Right lung (tissue), 5 donors: ENCODE results near the gene FAM241B. TPM values are rescaled to one million over a fixed set of nuclear protein-coding genes. Genes with fewer than 3 reads are reported as not detected.

Experiments used
- DNase-seq, 2 donors: peaks; one replicate each; pipeline ENCODE4 v3.0.0-alpha.2; 2013
- polyA plus RNA-seq, 5 donors: library from polyadenylated mRNA; unstranded; fragments of 120-200 nt; gene quantifications; one replicate each; pipeline versions ENCODE4 v1.2.1 to v1.2.3, GENCODE V29; 2013; ENCODE audit warnings: inconsistent platforms in 1 of 5, low replicate concordance in 1 of 5; ENCODE audit not compliant: insufficient read length in 5 of 5, insufficient read depth in 1 of 5

Gene FAM241B
- polyA plus RNA-seq, 5 donors = 6.8 to 8.9 (median 7.4) TPM

- DNase-seq = no peak
These were observed 33.4 kb downstream of the FAM241B start for GRCh38 chr10:69663369-69663947.

DNA sequence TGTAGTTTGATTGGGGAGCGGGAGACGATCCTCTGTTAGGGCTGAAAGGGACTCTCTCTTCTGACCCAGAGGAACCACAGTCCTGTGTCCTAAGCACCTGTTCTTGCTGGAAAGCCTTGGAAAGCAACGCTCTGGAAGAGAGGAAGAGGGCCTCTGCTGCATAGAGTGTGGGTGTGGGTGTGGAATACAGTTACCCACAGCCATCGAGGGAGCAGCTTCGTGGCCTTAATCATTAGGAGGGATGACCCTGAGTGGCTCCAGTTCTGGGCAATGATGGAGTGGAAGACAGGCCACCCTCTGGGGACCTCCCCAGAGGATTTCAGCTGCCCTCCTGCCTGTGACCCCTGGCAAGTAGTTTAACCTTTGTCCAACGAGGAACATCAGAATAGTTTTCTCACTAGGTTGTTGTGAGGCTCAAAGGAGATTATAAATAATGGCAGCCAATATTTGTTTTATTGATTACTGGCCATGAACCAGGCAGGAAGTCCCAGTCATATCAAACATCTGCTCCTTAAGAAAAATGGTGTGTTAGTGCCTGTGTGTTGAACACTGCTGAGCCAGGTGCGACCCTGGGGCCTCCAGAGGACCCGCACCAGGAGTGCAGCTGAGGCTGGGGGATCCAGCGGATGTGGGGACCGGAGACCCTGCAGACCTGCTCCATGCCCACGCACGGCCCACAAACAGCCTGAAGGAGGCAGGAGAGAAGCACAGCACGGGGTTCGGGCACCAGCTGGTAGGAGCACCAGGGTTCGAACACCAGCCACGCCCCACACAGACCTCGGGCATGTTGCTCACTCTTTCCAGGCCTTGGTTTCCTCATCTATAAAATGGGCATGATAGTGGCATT, 35.6 kb downstream of the FAM241B start:
- DNase-seq = no peak

DNA sequence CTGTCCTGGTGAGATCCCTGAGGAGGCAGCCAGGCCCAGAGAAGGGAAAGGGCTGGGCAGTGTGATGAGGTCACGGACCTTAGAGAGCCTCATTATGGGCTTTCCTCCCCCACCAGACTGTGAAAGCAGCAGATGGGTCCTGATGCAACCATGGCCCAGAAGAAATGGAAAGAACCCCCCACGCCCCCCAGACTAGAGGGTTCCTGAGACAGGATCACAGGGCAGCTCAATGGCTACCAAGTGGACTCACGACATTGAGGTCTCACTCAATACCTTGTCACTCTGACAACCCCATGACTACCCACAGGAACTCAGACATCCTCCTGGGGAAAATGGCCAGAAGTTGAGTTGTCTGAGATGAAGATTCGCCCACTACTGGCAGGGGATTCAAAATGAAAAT, 36.7 kb downstream of the FAM241B start:
- no peak for DNase-seq

- no peak for DNase-seq
These were observed 38.7 kb downstream of the FAM241B start for GRCh38 chr10:69668721-69669120.

DNA sequence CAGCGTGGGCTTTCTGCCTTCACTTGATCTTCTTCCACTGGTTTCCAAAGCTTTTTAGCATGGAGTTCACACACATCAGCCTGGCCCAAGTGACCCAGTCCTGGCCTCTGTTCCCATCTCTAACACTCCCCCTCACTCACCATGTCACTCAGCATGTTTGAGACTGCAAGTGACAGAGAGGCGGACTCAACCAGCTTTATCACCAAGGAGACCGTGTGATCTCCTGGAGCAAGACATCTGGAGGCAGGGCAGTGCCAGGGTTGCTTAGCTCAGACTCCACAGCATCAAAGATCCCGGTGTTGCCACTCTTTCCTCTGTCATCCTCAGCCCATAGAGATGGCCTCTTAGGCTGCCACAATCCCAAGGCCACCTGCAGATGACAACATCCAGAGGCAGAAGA, 39.4 kb downstream of the FAM241B start:
- no peak for DNase-seq

GRCh38 chr10:69673521-69673920, 43.5 kb downstream of the FAM241B start:
- no peak for DNase-seq

DNA sequence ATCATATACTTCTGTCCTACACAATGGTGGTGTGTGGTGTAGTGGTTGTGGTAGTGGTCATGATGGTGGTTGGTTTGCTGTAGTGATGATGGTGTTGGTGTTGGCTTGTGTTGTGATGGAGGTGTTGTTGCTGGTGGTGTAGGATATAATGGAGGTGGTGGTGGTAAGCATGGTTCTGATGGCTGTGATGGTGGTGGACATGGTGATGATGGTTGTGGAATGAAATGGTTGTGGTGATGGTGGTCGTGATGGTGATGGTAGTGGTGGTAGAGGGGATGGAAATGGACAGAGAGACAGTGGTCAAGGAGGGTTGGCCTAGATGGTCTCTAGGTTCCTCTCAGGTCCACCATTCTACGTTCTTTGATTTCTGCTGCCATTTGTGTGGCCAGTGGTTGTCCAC, 44.7 kb downstream of the FAM241B start:
- no peak for DNase-seq

DNA sequence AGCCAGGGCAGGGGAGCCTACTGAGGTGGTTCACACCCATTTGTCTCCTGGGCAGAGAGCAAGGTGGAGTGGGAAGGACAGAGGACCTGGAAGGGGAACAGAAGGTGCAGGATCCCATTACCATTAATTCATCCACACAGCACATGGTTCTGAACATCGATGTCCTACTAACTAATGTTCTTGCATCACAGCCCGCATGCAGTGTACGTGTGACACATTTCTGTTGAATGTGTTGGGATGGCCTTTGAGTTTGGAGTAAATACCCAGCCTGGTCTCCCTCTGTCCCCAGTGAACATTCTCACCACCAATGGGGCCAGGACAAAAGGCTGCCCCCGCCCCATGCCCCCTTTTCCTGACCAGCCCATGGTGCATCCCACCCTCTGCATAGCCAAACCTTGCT, 46.3 kb downstream of the FAM241B start:
- DNase-seq = no peak

DNA sequence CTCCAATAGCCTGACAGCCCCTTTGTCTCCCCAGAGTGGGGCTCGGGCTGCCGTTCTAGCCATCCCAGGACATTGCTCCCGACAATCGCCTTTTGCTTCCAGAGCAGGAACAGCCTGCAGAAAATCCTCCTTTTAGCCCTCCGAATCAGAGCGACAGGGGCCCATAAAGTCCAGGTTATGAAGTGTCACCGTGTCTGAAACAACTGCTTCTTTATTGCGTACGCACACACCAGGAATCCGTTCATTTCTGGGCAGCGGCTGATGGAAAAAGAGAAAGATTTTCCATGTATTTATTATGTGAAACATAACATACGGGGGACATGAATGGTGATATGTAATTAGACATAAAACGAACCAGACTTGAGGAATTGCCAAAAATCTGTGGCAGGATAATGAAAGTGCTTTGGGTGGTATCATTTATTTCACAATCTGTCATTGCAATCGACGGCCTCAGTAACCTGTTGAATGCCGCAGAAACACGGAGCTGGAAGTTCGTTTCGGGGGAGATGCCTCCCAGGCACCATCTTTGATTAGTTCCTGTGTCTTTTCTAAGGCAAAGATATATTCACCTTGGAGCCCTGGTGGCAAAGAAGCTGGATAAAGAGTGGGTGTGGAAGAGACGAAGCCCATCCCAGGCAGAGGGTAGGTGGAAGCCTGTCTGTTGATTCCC, 48.1 kb downstream of the FAM241B start:
- DNase-seq = peak; percentile 85 to 90

GRCh38 chr10:69679736-69680135, 49.7 kb downstream of the FAM241B start:
- no peak for DNase-seq

GRCh38 chr10:69680610-69681009, 50.6 kb downstream of the FAM241B start:
- no peak for DNase-seq

DNA sequence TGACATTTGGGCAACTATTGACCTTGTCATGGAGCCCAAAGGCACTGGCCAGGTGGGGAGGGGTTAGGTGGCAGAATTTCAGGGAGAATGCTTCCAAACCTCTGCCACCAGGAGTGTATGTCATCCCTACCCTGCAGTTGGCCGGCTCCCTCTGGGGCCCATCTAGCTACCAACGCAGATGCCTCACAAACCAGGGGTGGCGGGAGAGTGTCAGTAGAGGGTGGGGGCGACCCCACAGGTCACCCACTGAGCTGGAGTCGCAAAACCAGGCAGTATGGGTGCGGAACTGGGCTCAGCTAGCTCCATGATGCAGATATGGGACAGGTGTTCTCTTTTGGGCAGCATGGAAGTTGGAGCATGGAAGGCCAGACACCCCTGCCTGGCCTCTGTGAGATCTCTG, 51.4 kb downstream of the FAM241B start:
- no peak for DNase-seq

DNA sequence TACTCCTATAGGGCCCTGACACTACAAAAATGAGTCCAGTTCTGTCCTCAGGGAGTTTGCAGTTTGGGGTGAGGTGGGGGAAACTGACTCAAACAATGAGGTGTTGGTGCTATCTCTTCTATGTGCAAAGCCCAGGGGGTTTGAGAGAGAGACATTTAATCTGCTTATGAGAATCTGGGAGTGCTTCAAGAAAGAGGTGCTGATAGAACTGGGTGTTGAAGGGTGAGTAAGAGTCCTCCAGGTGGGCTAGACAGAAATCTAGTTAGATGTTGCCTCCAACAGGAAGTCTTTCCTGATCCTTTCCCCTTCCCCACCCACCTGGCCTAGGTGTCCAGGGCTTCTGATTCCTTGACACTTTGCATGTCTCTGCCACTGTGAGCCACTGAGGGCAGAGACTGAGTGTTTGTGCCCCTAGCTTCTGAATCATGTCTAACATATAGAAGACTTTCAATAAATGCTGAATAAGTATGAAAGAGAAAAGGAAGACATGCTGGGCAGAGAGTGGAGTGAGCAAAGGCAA, 53.0 kb downstream of the FAM241B start:
- no peak for DNase-seq

Other genes with a start within 250 kb of the FAM241B start
- 1 to 10 TPM in 1 of 5 donors, under 1 TPM in 4; 0.45 to 1.0 (median 0.57) TPM for gene TACR2, start 213.3 kb upstream of the FAM241B start, polyA plus RNA-seq
- gene TSPAN15, start 178.8 kb upstream of the FAM241B start, polyA plus RNA-seq = 10 to 100 TPM; 37.9 to 44.7 (median 43.1) TPM
- under 1 TPM in 3 of 5 donors, not detected in 2; 0.12 to 0.17 (median 0.13) TPM for gene NEUROG3, start 56.8 kb upstream of the FAM241B start, polyA plus RNA-seq
- 10 to 100 TPM; 46.8 to 71.2 (median 53.4) TPM for gene COL13A1, start 171.7 kb downstream of the FAM241B start, polyA plus RNA-seq